BLaER1 (cell line): ENCODE data around the gene YPEL3.

Experiments
- H3K27ac ChIP-seq: shearing (Covaris generic); formaldehyde crosslinking; 2 replicates; pipeline ENCODE4 v1.8.1; 2022
- H3K27me3 ChIP-seq: shearing (Covaris generic); formaldehyde crosslinking; 2 replicates; pipeline ENCODE4 v1.8.1; 2022
- H3K36me3 ChIP-seq: shearing (Covaris generic); formaldehyde crosslinking; 2 replicates; pipeline ENCODE4 v1.8.1; 2022
- H3K4me1 ChIP-seq: shearing (Covaris generic); formaldehyde crosslinking; 2 replicates; pipeline ENCODE4 v1.8.1; 2022
- H3K4me2 ChIP-seq: shearing (Covaris generic); formaldehyde crosslinking; 2 replicates; pipeline ENCODE4 v1.8.1; 2022
- H3K4me3 ChIP-seq: shearing (Covaris generic); formaldehyde crosslinking; 2 replicates; pipeline ENCODE4 v1.8.1; 2022
- H3K9ac ChIP-seq: shearing (Covaris generic); formaldehyde crosslinking; 2 replicates; pipeline ENCODE4 v1.8.1; 2022
- H3K9me3 ChIP-seq: shearing (Covaris generic); formaldehyde crosslinking; 2 replicates; pipeline ENCODE4 v1.8.1; 2022
- H4K20me1 ChIP-seq: shearing (Covaris generic); formaldehyde crosslinking; 2 replicates; pipeline ENCODE4 v1.8.1; 2022
- Cebpa-rat ChIP-seq: shearing (Covaris generic); IDR thresholded peaks from 2 replicates; pipeline ENCODE4 v1.8.1; 2022

Gene YPEL3

GRCh38 chr16:30064729-30065101, 31.3 kb downstream of the YPEL3 start:
- H3K4me3 ChIP-seq = peak overlapping the region; percentile 97
- H3K4me2 ChIP-seq = peak overlapping the region; percentile 94
- TF ChIP-seq Cebpa-rat = no peak
- H3K9me3 ChIP-seq = no peaks in the 10 kb centered on the region
- peaks cover 66% of the 10 kb centered on the region for H3K4me1 ChIP-seq
- no peaks in the 10 kb centered on the region for H3K27me3 ChIP-seq
- peak overlapping the region; percentile 95 for H3K9ac ChIP-seq
- peak overlapping the region; percentile 97 for H3K27ac ChIP-seq
- peaks cover 44% of the 10 kb centered on the region for H3K36me3 ChIP-seq
- H4K20me1 ChIP-seq = peaks cover 42% of the 10 kb centered on the region

- Histone ChIP-seq H4K20me1 (peaks cover 36% of the 10 kb centered on the region), H3K9ac (peak overlapping the region; percentile 95), H3K27ac (peak overlapping the region; percentile 97), H3K4me3 (peak overlapping the region; percentile 97), H3K36me3 (peaks cover 40% of the 10 kb centered on the region), H3K4me2 (peak overlapping the region; percentile 94), H3K4me1 (peaks cover 60% of the 10 kb centered on the region), H3K9me3 (no peaks in the 10 kb centered on the region), H3K27me3 (no peaks in the 10 kb centered on the region)
- TF ChIP-seq Cebpa-rat = no peak
Measured at GRCh38 chr16:30063893-30064728, 31.9 kb downstream of the YPEL3 start.

- peaks cover 53% of the 10 kb centered on the region for H3K4me1 ChIP-seq
- no peaks in the 10 kb centered on the region for H3K27me3 ChIP-seq
- no peak for TF ChIP-seq Cebpa-rat
- H3K9ac ChIP-seq = peak overlapping the region; percentile 95
- peak overlapping the region; percentile 97 for H3K27ac ChIP-seq
- H3K4me2 ChIP-seq = peak overlapping the region; percentile 94
- peaks cover 28% of the 10 kb centered on the region for H4K20me1 ChIP-seq
- H3K4me3 ChIP-seq = peak overlapping the region; percentile 97
- H3K9me3 ChIP-seq = no peaks in the 10 kb centered on the region
- H3K36me3 ChIP-seq = peaks cover 32% of the 10 kb centered on the region
Measured at GRCh38 chr16:30063278-30063892, 32.6 kb downstream of the YPEL3 start.

GRCh38 chr16:30060836-30061554, 35.0 kb downstream of the YPEL3 start:
- TF ChIP-seq Cebpa-rat = no peak
- no peak overlapping the region for H3K27ac ChIP-seq
- H3K9me3 ChIP-seq = no peaks in the 10 kb centered on the region
- no peak overlapping the region for H3K4me3 ChIP-seq
- H4K20me1 ChIP-seq = peaks cover 4% of the 10 kb centered on the region
- no peak overlapping the region for H3K9ac ChIP-seq
- peak overlapping the region; percentile 45 for H3K4me2 ChIP-seq
- H3K4me1 ChIP-seq = peaks cover 32% of the 10 kb centered on the region
- H3K36me3 ChIP-seq = peaks cover 8% of the 10 kb centered on the region; the same call in 1 of the 2 replicates
- no peaks in the 10 kb centered on the region for H3K27me3 ChIP-seq

GRCh38 chr16:30060346-30060745, 35.7 kb downstream of the YPEL3 start:
- no peak for TF ChIP-seq Cebpa-rat
- H4K20me1 ChIP-seq = no peaks in the 10 kb centered on the region
- peaks cover 33% of the 10 kb centered on the region for H3K4me1 ChIP-seq
- no peak overlapping the region for H3K9ac ChIP-seq
- no peaks in the 10 kb centered on the region for H3K9me3 ChIP-seq
- peak overlapping the region; percentile 45 for H3K4me2 ChIP-seq
- H3K27me3 ChIP-seq = no peaks in the 10 kb centered on the region
- H3K27ac ChIP-seq = no peak overlapping the region
- no peak overlapping the region for H3K4me3 ChIP-seq
- peaks cover 6% of the 10 kb centered on the region; the same call in 1 of the 2 replicates for H3K36me3 ChIP-seq

GRCh38 chr16:30054959-30055553, 41.0 kb downstream of the YPEL3 start:
- Histone ChIP-seq H3K36me3 (peaks cover 5% of the 10 kb centered on the region; the same call in 1 of the 2 replicates), H3K4me3 (no peak overlapping the region), H3K27me3 (no peaks in the 10 kb centered on the region), H3K4me2 (peak overlapping the region; percentile 11), H3K9ac (no peak overlapping the region), H4K20me1 (no peaks in the 10 kb centered on the region), H3K27ac (no peak overlapping the region), H3K9me3 (no peaks in the 10 kb centered on the region), H3K4me1 (peaks cover 35% of the 10 kb centered on the region)
- no peak for TF ChIP-seq Cebpa-rat

GRCh38 chr16:30054451-30054850, 41.6 kb downstream of the YPEL3 start:
- H3K4me3 ChIP-seq = no peak overlapping the region
- no peak overlapping the region for H3K27ac ChIP-seq
- no peaks in the 10 kb centered on the region for H3K27me3 ChIP-seq
- H4K20me1 ChIP-seq = no peaks in the 10 kb centered on the region
- peaks cover 34% of the 10 kb centered on the region for H3K4me1 ChIP-seq
- no peak for TF ChIP-seq Cebpa-rat
- peak overlapping the region; percentile 11 for H3K4me2 ChIP-seq
- no peak overlapping the region for H3K9ac ChIP-seq
- no peaks in the 10 kb centered on the region; the same call in 1 of the 2 replicates for H3K36me3 ChIP-seq
- no peaks in the 10 kb centered on the region for H3K9me3 ChIP-seq

- H3K27me3 ChIP-seq = no peaks in the 10 kb centered on the region
- TF ChIP-seq Cebpa-rat = no peak
- H3K9me3 ChIP-seq = no peaks in the 10 kb centered on the region
- H3K36me3 ChIP-seq = no peaks in the 10 kb centered on the region; the same call in 1 of the 2 replicates
- peak overlapping the region; percentile 82 for H3K9ac ChIP-seq
- H3K4me2 ChIP-seq = peak overlapping the region; percentile 99
- H3K27ac ChIP-seq = peak overlapping the region; percentile 80; the same call in 1 of the 2 replicates
- H4K20me1 ChIP-seq = no peaks in the 10 kb centered on the region
- peak overlapping the region; percentile 89 for H3K4me3 ChIP-seq
- H3K4me1 ChIP-seq = peaks cover 34% of the 10 kb centered on the region
Measured at GRCh38 chr16:30053376-30054015, 42.5 kb downstream of the YPEL3 start.
